Measurements from ENCODE around the gene TXNDC5. TPM values are rescaled to one million over a fixed set of nuclear protein-coding genes. Genes with fewer than 3 reads are reported as not detected.

The TXNDC5 gene
- total and polyA plus RNA-seq, 12 donors, result 26.5 to 78.0 (median 38.3) TPM

DNA sequence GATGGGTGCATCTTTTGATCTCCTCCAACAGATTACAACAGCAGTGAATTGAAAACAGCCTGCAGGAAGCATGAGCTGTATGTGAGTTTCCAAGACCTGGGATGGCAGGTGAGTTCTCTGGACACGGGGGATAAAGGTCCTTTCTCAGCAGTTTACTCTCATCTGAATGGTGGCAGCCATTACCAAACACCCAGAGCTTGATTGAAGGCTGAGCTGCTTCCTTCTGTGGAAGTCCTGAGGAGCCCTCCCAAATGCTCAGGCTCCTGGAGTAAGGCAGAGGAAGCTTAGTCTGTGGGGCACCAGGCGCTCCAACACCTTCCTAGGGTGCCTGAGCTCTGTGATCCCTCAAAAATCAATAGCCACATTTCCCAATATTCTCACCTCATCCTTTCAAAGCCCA lies 31.5 kb downstream of the TXNDC5 start:
- ATAC-seq (no peak), DNase-seq (no peak)
- TF ChIP-seq, protein P1, sequence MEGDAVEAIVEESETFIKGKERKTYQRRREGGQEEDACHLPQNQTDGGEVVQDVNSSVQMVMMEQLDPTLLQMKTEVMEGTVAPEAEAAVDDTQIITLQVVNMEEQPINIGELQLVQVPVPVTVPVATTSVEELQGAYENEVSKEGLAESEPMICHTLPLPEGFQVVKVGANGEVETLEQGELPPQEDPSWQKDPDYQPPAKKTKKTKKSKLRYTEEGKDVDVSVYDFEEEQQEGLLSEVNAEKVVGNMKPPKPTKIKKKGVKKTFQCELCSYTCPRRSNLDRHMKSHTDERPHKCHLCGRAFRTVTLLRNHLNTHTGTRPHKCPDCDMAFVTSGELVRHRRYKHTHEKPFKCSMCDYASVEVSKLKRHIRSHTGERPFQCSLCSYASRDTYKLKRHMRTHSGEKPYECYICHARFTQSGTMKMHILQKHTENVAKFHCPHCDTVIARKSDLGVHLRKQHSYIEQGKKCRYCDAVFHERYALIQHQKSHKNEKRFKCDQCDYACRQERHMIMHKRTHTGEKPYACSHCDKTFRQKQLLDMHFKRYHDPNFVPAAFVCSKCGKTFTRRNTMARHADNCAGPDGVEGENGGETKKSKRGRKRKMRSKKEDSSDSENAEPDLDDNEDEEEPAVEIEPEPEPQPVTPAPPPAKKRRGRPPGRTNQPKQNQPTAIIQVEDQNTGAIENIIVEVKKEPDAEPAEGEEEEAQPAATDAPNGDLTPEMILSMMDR (IDR thresholded peaks at IDR 0.05), result no peak
- Histone ChIP-seq H3K4me3 (no peak overlapping the region), H3K27ac (no peak overlapping the region), H3K4me1 (no peaks in the 10 kb centered on the region), H3K36me3 (peaks cover 2 to 56% (median 33%) of the 10 kb centered on the region in 9 donors), H3K27me3 (no peaks in the 10 kb centered on the region), H3K9me3 (no peaks in the 10 kb centered on the region)
- intact Hi-C loops (cut with DNase I), result no loop called here
- WGBS, 2 donors, result 97 to 100% methylated on average over 2 of the region's 2 CpGs

DNA sequence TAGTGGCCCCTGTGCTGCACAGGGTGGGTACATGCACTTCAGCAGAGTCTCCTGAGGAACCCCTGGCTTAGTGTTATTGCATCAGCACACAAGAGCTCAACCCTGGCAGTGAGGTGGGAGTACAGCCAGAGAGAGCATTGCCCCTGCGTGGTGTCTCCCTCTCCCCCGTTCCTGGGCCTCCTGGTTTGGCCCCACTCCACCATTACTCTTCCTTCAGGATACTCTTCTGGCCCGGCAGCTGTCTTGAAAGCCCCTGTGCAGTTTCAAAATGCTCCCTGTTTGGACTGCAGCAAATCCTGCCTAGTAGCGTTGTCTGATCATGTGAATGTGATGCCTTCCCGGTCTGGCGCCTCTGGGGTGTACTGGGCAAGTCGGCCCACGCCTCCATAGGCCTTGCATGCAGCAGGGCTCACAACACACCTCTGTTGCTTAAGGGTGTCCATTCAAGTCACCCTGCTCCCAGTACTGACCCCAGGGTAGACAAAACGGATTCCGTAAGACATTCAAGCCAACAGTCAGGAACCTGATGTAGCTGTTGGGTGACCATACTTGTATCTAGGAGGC lies 32.1 kb downstream of the TXNDC5 start:
- TF ChIP-seq, protein P1 (IDR thresholded peaks at IDR 0.05), result no peak
- ATAC-seq (peak in 3 of 8 donors; percentile 21 to 44 (median 42)), DNase-seq (no peak)
- no peaks in the 10 kb centered on the region for H3K27me3 ChIP-seq
- peaks cover 0 to 50% (median 28%) of the 10 kb centered on the region in 9 donors for H3K36me3 ChIP-seq
- intact Hi-C loops (cut with DNase I), result no loop called here
- H3K4me3 ChIP-seq, result no peak overlapping the region
- H3K9me3 ChIP-seq, result peaks cover 0 to 5% (median 0%) of the 10 kb centered on the region in 11 donors
- H3K4me1 ChIP-seq, result no peaks in the 10 kb centered on the region
- WGBS, 2 donors, result 86% methylated on average over 10 of the region's 10 CpGs
- H3K27ac ChIP-seq, result no peak overlapping the region

DNA sequence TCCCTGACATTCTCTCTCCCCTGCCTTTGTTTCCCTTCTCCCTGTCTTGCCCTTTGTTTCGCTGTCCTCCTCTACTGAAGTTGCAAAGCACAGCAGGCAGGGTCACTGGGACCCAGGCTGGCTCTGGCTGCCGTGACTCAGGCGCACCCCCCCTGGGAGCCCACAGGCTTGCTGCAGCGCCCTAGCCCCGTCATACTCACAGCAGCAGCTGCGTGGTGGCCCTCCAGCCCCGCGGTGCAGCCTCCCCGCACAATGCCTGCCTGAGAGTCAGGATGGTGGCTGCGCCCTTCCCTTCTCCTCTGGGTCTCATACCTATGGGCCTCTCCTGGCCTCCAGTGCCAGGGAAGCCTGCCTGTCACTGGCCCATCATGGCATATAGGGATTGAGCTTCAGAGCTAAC lies 41.7 kb downstream of the TXNDC5 start:
- TF ChIP-seq, protein P1 (IDR thresholded peaks at IDR 0.05), result no peak
- WGBS, 2 donors, result 93 to 95% methylated on average over 10 of the region's 10 CpGs
- Histone ChIP-seq H3K27ac (no peak overlapping the region), H3K36me3 (no peaks in the 10 kb centered on the region), H3K4me3 (no peak overlapping the region), H3K9me3 (peaks cover 0 to 10% (median 0%) of the 10 kb centered on the region in 11 donors), H3K4me1 (peaks cover 0 to 11% (median 0%) of the 10 kb centered on the region in 9 donors), H3K27me3 (no peaks in the 10 kb centered on the region)
- DNase-seq, result no peak
- no peak for ATAC-seq
- intact Hi-C loops (cut with DNase I), result no loop called here

DNA sequence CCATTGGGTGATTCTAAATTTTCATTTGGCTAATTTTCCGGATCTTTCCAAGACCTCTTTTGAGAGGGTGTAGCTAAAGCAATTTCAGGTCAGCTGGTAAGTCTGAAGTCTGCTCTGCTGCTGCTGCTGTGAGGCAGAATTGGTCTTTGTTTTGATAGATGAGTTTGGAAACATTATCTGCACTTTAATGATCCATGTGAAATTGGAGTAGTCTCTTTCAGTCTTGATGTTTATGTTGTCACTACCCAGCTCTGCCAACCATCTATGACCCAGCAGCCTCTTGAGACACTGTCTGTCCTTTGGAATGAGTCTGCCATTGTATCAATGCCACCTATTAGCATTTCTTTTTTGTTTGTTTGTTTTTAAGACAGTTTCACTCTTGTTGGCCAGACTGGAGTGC lies 44.1 kb downstream of the TXNDC5 start:
- no peak for ATAC-seq

More for the DNA sequence above, 44.1 kb downstream of the TXNDC5 start:
- no peak for DNase-seq
- H3K36me3 ChIP-seq, result no peaks in the 10 kb centered on the region
- 94 to 100% methylated on average over 1 of the region's 1 CpG for WGBS, 2 donors
- no peak overlapping the region for H3K27ac ChIP-seq
- peaks cover 0 to 11% (median 0%) of the 10 kb centered on the region in 9 donors for H3K4me1 ChIP-seq
- TF ChIP-seq, protein P1 (IDR thresholded peaks at IDR 0.05), result no peak
- intact Hi-C loops (cut with DNase I), result no loop called here
- no peaks in the 10 kb centered on the region for H3K9me3 ChIP-seq
- H3K4me3 ChIP-seq, result no peak overlapping the region
- no peaks in the 10 kb centered on the region for H3K27me3 ChIP-seq
